ENCODE results near the gene MAP2.
"Not testable (repeated sequence)": the region's sequence is repeated elsewhere in the genome, so short reads cannot be mapped to it uniquely, and the experiment has no call there.

MAP2 gene

DNA sequence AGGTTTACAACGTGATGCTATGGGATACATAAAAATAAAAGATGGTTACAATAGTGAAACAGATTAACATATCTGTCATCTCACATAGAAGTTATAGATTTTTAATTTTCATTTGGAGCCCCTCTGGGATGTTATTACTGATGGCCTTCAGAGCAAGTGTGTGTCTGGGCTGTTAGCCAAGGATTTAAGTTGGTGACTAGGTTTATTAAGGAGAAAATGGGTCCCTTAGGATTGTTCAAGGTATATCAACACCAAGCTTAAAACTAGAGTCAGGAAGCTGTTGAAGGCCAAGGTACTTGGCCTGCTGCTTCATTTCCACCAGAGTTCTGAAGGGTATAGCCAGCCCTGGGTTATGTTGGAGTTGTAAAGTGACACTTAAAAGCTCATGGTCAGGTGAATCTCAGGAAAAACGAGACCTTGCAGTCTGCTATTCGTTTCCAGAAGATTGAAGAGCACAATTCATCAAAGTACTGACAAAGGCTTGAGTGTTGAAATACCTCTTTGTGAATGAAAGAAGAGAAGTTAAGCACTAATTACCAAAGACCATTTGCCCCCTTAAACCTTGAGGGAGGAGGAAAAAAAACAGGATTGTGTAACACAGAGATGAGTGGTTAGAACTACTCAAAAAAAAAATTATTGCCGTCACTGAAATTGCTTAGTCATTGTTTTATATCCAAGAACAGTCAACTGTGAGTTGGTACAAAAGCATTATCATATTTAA, 48.4 kb downstream of the MAP2 start:
- TF ChIP-seq, protein P1, sequence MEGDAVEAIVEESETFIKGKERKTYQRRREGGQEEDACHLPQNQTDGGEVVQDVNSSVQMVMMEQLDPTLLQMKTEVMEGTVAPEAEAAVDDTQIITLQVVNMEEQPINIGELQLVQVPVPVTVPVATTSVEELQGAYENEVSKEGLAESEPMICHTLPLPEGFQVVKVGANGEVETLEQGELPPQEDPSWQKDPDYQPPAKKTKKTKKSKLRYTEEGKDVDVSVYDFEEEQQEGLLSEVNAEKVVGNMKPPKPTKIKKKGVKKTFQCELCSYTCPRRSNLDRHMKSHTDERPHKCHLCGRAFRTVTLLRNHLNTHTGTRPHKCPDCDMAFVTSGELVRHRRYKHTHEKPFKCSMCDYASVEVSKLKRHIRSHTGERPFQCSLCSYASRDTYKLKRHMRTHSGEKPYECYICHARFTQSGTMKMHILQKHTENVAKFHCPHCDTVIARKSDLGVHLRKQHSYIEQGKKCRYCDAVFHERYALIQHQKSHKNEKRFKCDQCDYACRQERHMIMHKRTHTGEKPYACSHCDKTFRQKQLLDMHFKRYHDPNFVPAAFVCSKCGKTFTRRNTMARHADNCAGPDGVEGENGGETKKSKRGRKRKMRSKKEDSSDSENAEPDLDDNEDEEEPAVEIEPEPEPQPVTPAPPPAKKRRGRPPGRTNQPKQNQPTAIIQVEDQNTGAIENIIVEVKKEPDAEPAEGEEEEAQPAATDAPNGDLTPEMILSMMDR (IDR thresholded peaks at IDR 0.05; ENCODE audit: insufficient read depth, low read depth, low read length, missing control alignments), result no peak
- H3K4me3 ChIP-seq (ENCODE audit: low read depth, low read length), result no peak overlapping the region
- no peak for DNase-seq (ENCODE audit: low read depth)

DNA sequence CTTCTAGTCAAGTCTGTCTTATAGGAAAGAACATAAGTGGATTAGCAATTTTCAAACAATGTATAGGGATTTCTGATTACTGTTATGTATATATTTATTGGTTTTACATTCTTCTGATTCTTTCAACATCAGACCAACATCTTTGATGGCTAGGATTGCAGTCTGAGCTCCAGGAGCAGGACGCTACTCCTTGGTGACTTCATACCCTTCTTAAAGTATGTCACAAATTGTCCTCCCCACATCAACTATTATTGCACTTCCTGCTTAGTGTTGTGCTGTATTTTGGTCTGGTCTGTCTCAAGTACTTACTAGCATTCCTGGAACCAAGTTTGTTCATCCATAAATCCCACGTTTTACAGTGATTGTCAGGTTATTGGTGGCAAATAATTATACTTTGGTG, 49.0 kb downstream of the MAP2 start:
- no peak overlapping the region for H3K4me3 ChIP-seq (ENCODE audit: low read depth, low read length)
- DNase-seq (ENCODE audit: low read depth), result no peak
- TF ChIP-seq, protein P1 (IDR thresholded peaks at IDR 0.05; ENCODE audit: insufficient read depth, low read depth, low read length, missing control alignments), result no peak

DNA sequence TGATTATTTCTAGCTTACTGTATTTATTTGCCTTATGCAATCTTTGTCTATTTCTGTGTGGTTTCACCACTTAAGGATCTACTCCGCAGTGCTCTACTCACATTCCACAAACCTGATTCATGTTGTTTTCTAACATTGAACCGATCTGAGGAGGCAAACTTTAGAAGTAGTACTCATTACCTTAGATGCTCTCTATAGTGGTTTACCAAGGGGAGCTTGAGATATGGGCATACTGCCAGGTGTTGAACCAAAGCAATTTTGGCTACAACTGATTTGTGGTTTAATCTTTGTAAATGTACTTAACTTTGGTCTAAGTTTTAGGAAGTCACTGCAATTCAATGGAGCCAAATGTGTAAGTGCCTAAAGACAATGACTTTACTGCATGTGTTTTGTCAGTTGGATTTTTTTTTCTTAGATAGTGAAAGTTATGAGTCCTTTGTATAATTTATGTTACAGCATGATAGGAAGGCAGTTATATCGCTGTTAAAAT, 50.1 kb downstream of the MAP2 start:
- no peak for DNase-seq (ENCODE audit: low read depth)
- no peak overlapping the region for H3K4me3 ChIP-seq (ENCODE audit: low read depth, low read length)
- TF ChIP-seq, protein P1 (IDR thresholded peaks at IDR 0.05; ENCODE audit: insufficient read depth, low read depth, low read length, missing control alignments), result no peak

DNA sequence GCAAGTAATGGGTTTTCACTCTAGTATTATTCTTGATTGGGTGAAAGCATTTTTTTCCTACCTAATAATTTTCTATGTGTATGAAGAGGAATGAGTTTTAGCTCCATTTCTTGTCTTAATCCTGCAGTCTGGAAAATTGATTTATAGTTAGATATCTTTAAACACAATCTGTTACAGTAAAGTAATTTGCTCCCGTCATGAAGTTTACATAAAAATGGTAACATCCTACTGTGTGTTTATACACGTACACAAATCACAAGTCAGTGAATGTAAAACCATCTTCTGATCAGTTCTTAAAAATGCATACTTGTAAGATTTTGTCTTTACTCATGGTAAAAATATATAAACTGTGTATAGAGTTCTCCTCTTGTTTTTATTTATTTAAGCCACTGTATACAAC, 51.1 kb downstream of the MAP2 start:
- DNase-seq (ENCODE audit: low read depth), result no peak
- TF ChIP-seq, protein P1 (IDR thresholded peaks at IDR 0.05; ENCODE audit: insufficient read depth, low read depth, low read length, missing control alignments), result no peak
- H3K4me3 ChIP-seq (ENCODE audit: low read depth, low read length), result no peak overlapping the region

DNA sequence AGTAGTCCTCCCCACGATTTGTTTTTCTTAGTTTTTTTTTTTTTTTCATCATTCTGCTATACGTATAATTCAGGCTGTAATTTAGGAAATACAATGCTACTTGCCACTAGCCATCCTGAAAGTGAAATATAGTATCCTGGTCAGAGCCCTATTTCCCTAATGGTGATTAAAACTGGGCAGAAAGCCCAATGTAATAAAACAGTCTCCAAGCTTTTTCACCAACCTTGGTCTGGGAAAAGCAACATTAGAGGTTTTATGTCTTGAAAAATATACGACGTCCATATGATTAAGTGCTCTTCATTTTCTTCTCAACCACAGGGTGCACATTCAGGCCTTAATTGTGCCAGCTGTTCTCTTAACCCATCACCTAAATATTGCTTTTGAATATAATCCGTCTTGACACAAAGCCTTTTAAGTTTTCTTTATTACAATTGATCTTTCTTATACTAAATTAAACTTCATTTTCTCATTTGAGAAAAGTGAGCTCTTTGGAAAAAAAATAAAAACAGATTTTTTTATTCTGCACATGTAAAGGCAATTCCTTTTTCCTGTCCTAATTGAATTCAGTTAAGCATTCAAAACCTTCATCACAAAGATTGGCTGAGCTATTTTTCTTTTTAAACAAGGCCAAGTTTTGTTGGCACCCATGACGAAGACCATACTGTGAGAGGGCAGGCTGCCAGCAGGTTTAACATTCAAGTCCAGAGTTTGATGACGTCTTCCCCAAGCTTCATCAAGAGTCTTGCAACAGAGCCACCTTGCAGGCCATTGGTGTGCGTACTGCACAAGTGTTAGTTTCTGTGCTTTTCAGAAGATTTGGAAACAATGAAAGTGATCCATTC, 52.7 kb downstream of the MAP2 start:
- no peak for DNase-seq (ENCODE audit: low read depth)
- TF ChIP-seq, protein P1 (IDR thresholded peaks at IDR 0.05; ENCODE audit: insufficient read depth, low read depth, low read length, missing control alignments), result no peak
- no peak overlapping the region for H3K4me3 ChIP-seq (ENCODE audit: low read depth, low read length)

DNA sequence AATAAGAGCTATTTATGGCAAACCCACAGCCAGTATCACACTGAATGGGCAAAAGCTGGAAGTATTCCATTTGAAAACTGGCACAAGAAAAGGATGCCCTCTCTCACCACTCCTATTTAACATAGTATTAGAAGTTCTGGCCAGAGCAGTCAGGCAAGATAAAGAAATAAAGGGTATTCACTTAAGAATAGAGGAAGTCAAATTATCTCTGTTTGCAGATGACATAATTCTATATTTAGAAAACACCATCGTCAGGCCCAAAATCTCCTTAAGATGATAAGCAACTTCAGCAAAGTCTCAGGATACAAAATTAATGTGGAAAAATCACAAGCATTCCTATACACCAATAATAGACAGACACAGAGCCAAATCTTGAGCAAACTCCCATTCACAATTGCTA, 68.4 kb downstream of the MAP2 start:
- not testable (repeated sequence) for H3K4me3 ChIP-seq (ENCODE audit: low read depth, low read length); DNase-seq (ENCODE audit: low read depth)

DNA sequence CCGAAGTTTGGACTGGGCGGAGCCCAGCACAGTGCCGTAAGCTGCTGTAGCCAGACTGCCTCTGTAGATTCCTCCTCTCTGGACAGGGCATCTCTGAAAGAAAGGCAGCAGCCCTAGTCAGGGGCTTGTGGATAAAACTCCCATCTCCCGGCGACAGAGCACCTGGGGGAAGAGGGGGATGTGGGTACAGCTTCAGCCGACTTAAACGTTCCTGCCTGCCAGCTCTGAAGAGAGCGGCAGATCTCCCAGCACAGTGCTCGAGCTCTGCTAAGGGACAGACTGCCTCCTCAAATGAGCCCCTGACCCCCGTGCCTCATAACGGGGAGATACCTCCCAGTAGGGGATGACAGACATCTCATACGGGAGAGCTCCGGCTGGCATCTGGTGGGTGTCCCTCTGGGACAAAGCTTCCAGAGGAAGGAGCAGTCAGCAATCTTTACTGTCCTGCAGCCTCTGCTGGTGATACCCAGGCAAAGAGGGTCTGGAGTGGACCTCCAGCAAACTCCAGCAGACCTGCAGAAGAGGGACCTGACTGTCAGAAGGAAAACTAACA, 71.3 kb downstream of the MAP2 start:
- DNase-seq (ENCODE audit: low read depth); H3K4me3 ChIP-seq (ENCODE audit: low read depth, low read length): not testable (repeated sequence)
